Tibial nerve (tissue), 4 donors: ENCODE data around the gene TNFRSF18. TPM values are rescaled to one million over a fixed set of nuclear protein-coding genes. Genes with fewer than 3 reads are reported as not detected.

ENCODE experiments used
- DNase-seq, 2 donors: peaks; one replicate each; pipeline ENCODE4 v3.0.0-alpha.2; 2019; ENCODE audit warnings: low spot score in 2 of 2
- H3K27ac ChIP-seq, 4 donors: fragments of 200-600 bp; sonication (generic) in 3 of 4; one replicate each; pipeline ENCODE4 v1.5.1; 2017 to 2019; ENCODE audit warnings: mild to moderate bottlenecking in 1 of 4
- H3K27me3 ChIP-seq, 2 donors: fragments of 200-600 bp; sonication (generic) in 1 of 2; one replicate each; pipeline versions ENCODE4 v1.5.1 to v1.6.0; 2017 to 2019
- H3K36me3 ChIP-seq, 3 donors: fragments of 200-600 bp; sonication (generic); one replicate each; pipeline ENCODE4 v1.5.1; 2018 to 2019
- H3K4me1 ChIP-seq, 4 donors: fragments of 200-600 bp; sonication (generic) in 3 of 4; one replicate each; pipeline ENCODE4 v1.5.1; 2017 to 2019
- H3K4me3 ChIP-seq, 4 donors: fragments of 200-600 bp; sonication (generic) in 3 of 4; one replicate each; pipeline ENCODE4 v1.5.1; 2017 to 2019; ENCODE audit warnings: mild to moderate bottlenecking in 1 of 4, moderate library complexity in 1 of 4
- H3K9me3 ChIP-seq, 4 donors: fragments of 200-600 bp; sonication (generic) in 3 of 4; one replicate each; pipeline ENCODE4 v1.5.1; 2017 to 2019
- CTCF ChIP-seq, 5 experiments: fragments of 200-600 bp in 3 of 5; fragments of 450-650 bp in 2 of 5; sonication (generic) in 3 of 5; IDR thresholded peaks; one replicate each; pipeline ENCODE4 v1.5.1; 2016 to 2019; ENCODE audit warnings: antibody characterized with exemption in 5 of 5, mild to moderate bottlenecking in 3 of 5, moderate library complexity in 2 of 5
- EP300 ChIP-seq, 2 donors: sonication (generic); formaldehyde crosslinking; IDR thresholded peaks; one replicate each; pipeline ENCODE4 v1.6.1; 2017; ENCODE audit warnings: antibody characterized with exemption in 2 of 2, mild to moderate bottlenecking in 1 of 2
- POLR2A ChIP-seq, 2 donors: fragments of 450-650 bp; IDR thresholded peaks; one replicate each; pipeline ENCODE4 v1.6.1; 2017; ENCODE audit warnings: antibody characterized with exemption in 2 of 2, mild to moderate bottlenecking in 2 of 2, moderate library complexity in 2 of 2
- WGBS, 2 donors: methylation state at CpG; one replicate each; pipeline ENCODE4 v1.1.5; 2018; 5-methylcytosine and 5-hydroxymethylcytosine counted together
- total RNA-seq, 4 donors: library from RNA; depleted of rRNA; stranded (reverse); fragments of >200 nt; gene quantifications; one replicate each; pipeline ENCODE4 v1.1.0, GENCODE V29; 2016

Gene TNFRSF18
- total RNA-seq, 4 donors from 2014 or later: 0.44 TPM; not detected in 3

GRCh38 chr1:1217621-1218523 is 11.5 kb upstream of the TNFRSF18 start:
- H3K4me3 ChIP-seq: no peak overlapping the region
- no peaks in the 10 kb centered on the region for H3K9me3 ChIP-seq
- DNase-seq: no peak
- H3K4me1 ChIP-seq: peaks cover 0 to 18% (median 10%) of the 10 kb centered on the region in 4 donors
- peaks cover 0 to 5% of the 10 kb centered on the region in 2 donors for H3K27me3 ChIP-seq
- H3K36me3 ChIP-seq: peaks cover 3 to 83% (median 9%) of the 10 kb centered on the region in 3 donors
- TF ChIP-seq POLR2A (IDR thresholded peaks at IDR 0.05) (no peak), CTCF (IDR thresholded peaks at IDR 0.05) (no peak), EP300 (IDR thresholded peaks at IDR 0.05) (no peak)
- no peak overlapping the region for H3K27ac ChIP-seq
- WGBS, 2 donors: 90 to 92% methylated on average over 43 to 52 of the region's 52 CpGs

GRCh38 chr1:1216770-1217620 is 10.6 kb upstream of the TNFRSF18 start:
- Histone ChIP-seq H3K4me3 (no peak overlapping the region), H3K36me3 (peaks cover 0 to 74% (median under 1%) of the 10 kb centered on the region in 3 donors), H3K9me3 (no peaks in the 10 kb centered on the region), H3K4me1 (peaks cover 0 to 22% (median 12%) of the 10 kb centered on the region in 4 donors), H3K27ac (no peak overlapping the region), H3K27me3 (peaks cover 0 to 5% of the 10 kb centered on the region in 2 donors)
- no peak for DNase-seq
- WGBS, 2 donors: 92 to 94% methylated on average over 70 to 74 of the region's 74 CpGs
- TF ChIP-seq POLR2A (IDR thresholded peaks at IDR 0.05) (no peak), EP300 (IDR thresholded peaks at IDR 0.05) (no peak), CTCF (IDR thresholded peaks at IDR 0.05) (no peak)

- Histone ChIP-seq H3K4me3 (no peak overlapping the region), H3K27me3 (peaks cover 0 to 10% of the 10 kb centered on the region in 2 donors), H3K4me1 (peaks cover 0 to 22% (median 13%) of the 10 kb centered on the region in 4 donors), H3K9me3 (no peaks in the 10 kb centered on the region), H3K36me3 (peaks cover 0 to 65% (median 0%) of the 10 kb centered on the region in 3 donors), H3K27ac (no peak overlapping the region)
- DNase-seq: no peak
- 80 to 92% methylated on average over 13 to 18 of the region's 21 CpGs for WGBS, 2 donors
- TF ChIP-seq CTCF (IDR thresholded peaks at IDR 0.05) (no peak), POLR2A (IDR thresholded peaks at IDR 0.05) (no peak), EP300 (IDR thresholded peaks at IDR 0.05) (no peak)
These were observed 9.7 kb upstream of the TNFRSF18 start for GRCh38 chr1:1215881-1216605.

- peaks cover 0 to 56% (median 0%) of the 10 kb centered on the region in 3 donors for H3K36me3 ChIP-seq
- 49 to 50% methylated on average over 11 of the region's 11 CpGs for WGBS, 2 donors
These were observed 8.8 kb upstream of the TNFRSF18 start for GRCh38 chr1:1215080-1215676.

More at GRCh38 chr1:1215080-1215676, 8.8 kb upstream of the TNFRSF18 start:
- no peak for TF ChIP-seq POLR2A (IDR thresholded peaks at IDR 0.05)
- no peak for TF ChIP-seq EP300 (IDR thresholded peaks at IDR 0.05)
- TF ChIP-seq CTCF (IDR thresholded peaks at IDR 0.05): no peak
- Histone ChIP-seq H3K4me1 (peaks cover 0 to 22% (median 13%) of the 10 kb centered on the region in 4 donors), H3K4me3 (no peak overlapping the region), H3K9me3 (no peaks in the 10 kb centered on the region), H3K27me3 (peaks cover 0 to 11% of the 10 kb centered on the region in 2 donors), H3K27ac (no peak overlapping the region)
- DNase-seq: no peak
